ENCODE results near the gene GLIPR2.
A peak's percentile ranks its signal among the peaks of the same experiment; 100 is the strongest.
"Not testable (repeated sequence)": the region's sequence is repeated elsewhere in the genome, so short reads cannot be mapped to it uniquely, and the experiment has no call there.

GLIPR2 gene

GRCh38 chr9:36136272-36136893 is at the start of gene GLIPR2:
Gene GLIPR2 (plus strand): TSS chr9:36136733. CDS start chr9:36136779, 46 bp downstream.
- peak; percentile 82 for DNase-seq (ENCODE audit: low spot score)

- DNase-seq (ENCODE audit: low spot score): not testable (repeated sequence)
These were observed 49.5 kb upstream of the GLIPR2 start for GRCh38 chr9:36087054-36087453.

GRCh38 chr9:36088020-36088419 is 48.5 kb upstream of the GLIPR2 start:
- no peak for DNase-seq (ENCODE audit: low spot score)

GRCh38 chr9:36091026-36091953 is 45.2 kb upstream of the GLIPR2 start:
- DNase-seq (ENCODE audit: low spot score): no peak

GRCh38 chr9:36092014-36092413 is 44.5 kb upstream of the GLIPR2 start:
- no peak for DNase-seq (ENCODE audit: low spot score)

GRCh38 chr9:36092509-36093215 is 43.9 kb upstream of the GLIPR2 start:
- DNase-seq (ENCODE audit: low spot score): no peak

- no peak for DNase-seq (ENCODE audit: low spot score)
These were observed 43.1 kb upstream of the GLIPR2 start for GRCh38 chr9:36093384-36093783.

- DNase-seq (ENCODE audit: low spot score): no peak
These were observed 36.8 kb upstream of the GLIPR2 start for GRCh38 chr9:36099718-36100117.

GRCh38 chr9:36100532-36100931 is 36.0 kb upstream of the GLIPR2 start:
- no peak for DNase-seq (ENCODE audit: low spot score)

- DNase-seq (ENCODE audit: low spot score): peak; percentile 79
These were observed 34.4 kb upstream of the GLIPR2 start for GRCh38 chr9:36101916-36102741.

GRCh38 chr9:36102742-36103495 is 33.6 kb upstream of the GLIPR2 start:
- DNase-seq (ENCODE audit: low spot score): peak; percentile 66

GRCh38 chr9:36109071-36109470 is 27.5 kb upstream of the GLIPR2 start:
- DNase-seq (ENCODE audit: low spot score): no peak

- no peak for DNase-seq (ENCODE audit: low spot score)
These were observed 26.1 kb upstream of the GLIPR2 start for GRCh38 chr9:36110434-36110833.

GRCh38 chr9:36112516-36112915 is 24.0 kb upstream of the GLIPR2 start:
- DNase-seq (ENCODE audit: low spot score): no peak

- no peak for DNase-seq (ENCODE audit: low spot score)
These were observed 22.5 kb upstream of the GLIPR2 start for GRCh38 chr9:36113999-36114398.

GRCh38 chr9:36116593-36116992 is 19.9 kb upstream of the GLIPR2 start:
- no peak for DNase-seq (ENCODE audit: low spot score)

- no peak for DNase-seq (ENCODE audit: low spot score)
These were observed 18.3 kb upstream of the GLIPR2 start for GRCh38 chr9:36118201-36118600.

GRCh38 chr9:36118706-36119105 is 17.8 kb upstream of the GLIPR2 start:
- no peak for DNase-seq (ENCODE audit: low spot score)

GRCh38 chr9:36119476-36119875 is 17.1 kb upstream of the GLIPR2 start:
- no peak for DNase-seq (ENCODE audit: low spot score)

GRCh38 chr9:36120705-36121104 is 15.8 kb upstream of the GLIPR2 start:
- no peak for DNase-seq (ENCODE audit: low spot score)

- DNase-seq (ENCODE audit: low spot score): no peak
These were observed 14.6 kb upstream of the GLIPR2 start for GRCh38 chr9:36121971-36122370.
